GM12892 (cell line): ENCODE data around the gene TFAP2D.

Experiments used
- POLR2A ChIP-seq: IDR thresholded peaks from 2 replicates; pipeline ENCODE4 v1.6.1; 2011; ENCODE audit warnings: low read depth, low read length, control low read depth
- POLR2AphosphoS5 ChIP-seq: IDR thresholded peaks from 2 replicates; pipeline ENCODE4 v1.6.1; 2011; ENCODE audit warnings: low read depth, low read length, control low read depth
- TAF1 ChIP-seq: IDR thresholded peaks from 2 replicates; pipeline ENCODE4 v1.6.1; 2011; ENCODE audit warnings: low read depth, mild to moderate bottlenecking, control low read depth, low read length, borderline replicate concordance

- no peak for TF ChIP-seq POLR2AphosphoS5
- no peak for TF ChIP-seq POLR2A
- TF ChIP-seq TAF1 = no peak
Observed at GRCh38 chr6:50716899-50717509, 3.7 kb downstream of the TFAP2D start.
